ENCODE measurements around the gene RNU5D-1. TPM values are rescaled to one million over a fixed set of nuclear protein-coding genes. Genes with fewer than 3 reads are reported as not detected.

Gene RNU5D-1
- total and polyA plus RNA-seq, 10 donors: not detected

- Histone ChIP-seq H3K27ac (peak overlapping the region in 3 of 8 donors; percentile 96 to 98 (median 98)), H3K27me3 (replicated peaks in 1 of 7) (no peaks in the 10 kb centered on the region), H3K36me3 (peaks cover 0 to 61% (median 54%) of the 10 kb centered on the region in 6 donors), H3K9me3 (no peaks in the 10 kb centered on the region), H3K4me1 (peaks cover 15 to 56% (median 38%) of the 10 kb centered on the region in 6 donors), H3K4me3 (peak overlapping the region in 2 of 8 donors; percentile 6 to 84)
- intact Hi-C loops (cut with DNase I; ENCODE audit: low total_unique reads): no loop called here
- WGBS, 5 donors: 66 to 80% (median 74%) methylated on average over 13 of the region's 13 CpGs
- TF ChIP-seq POLR2AphosphoS5 (IDR thresholded peaks at IDR 0.05): peak in 1 of 3 donors; percentile 24
- no peak for TF ChIP-seq CTCF (IDR thresholded peaks at IDR 0.05 in 8 of 11, conservative IDR thresholded peaks at IDR 0.05 in 3 of 11)
- DNase-seq: peak; percentile 68
Observed at GRCh38 chr1:44777969-44778635, 47.1 kb upstream of the RNU5D-1 start.

DNA sequence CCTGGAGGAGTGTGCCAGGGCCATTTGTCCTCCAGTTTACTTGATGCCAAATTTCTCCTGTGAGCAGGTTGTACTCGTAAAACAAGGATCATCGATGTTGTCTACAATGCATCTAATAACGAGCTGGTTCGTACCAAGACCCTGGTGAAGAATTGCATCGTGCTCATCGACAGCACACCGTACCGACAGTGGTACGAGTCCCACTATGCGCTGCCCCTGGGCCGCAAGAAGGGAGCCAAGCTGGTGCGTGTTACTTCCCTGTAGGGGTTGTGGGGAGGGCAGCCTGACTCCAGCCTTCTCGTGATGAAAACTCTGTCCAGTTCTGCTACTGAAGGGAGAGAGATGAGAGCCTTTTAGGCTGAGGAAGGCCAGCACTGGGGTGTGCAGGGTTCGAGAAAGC is 46.6 kb upstream of the RNU5D-1 start:
- WGBS, 5 donors: 68 to 86% (median 81%) methylated on average over 7 to 14 of the region's 14 CpGs
- Histone ChIP-seq H3K27ac (peak overlapping the region in 5 of 8 donors; percentile 26 to 98 (median 96)), H3K4me3 (peak overlapping the region in 3 of 8 donors; percentile 77 to 93 (median 84)), H3K4me1 (peaks cover 15 to 52% (median 36%) of the 10 kb centered on the region in 6 donors), H3K27me3 (replicated peaks in 1 of 7) (no peaks in the 10 kb centered on the region), H3K9me3 (no peaks in the 10 kb centered on the region), H3K36me3 (peaks cover 0 to 61% (median 54%) of the 10 kb centered on the region in 6 donors)
- intact Hi-C loops (cut with DNase I; ENCODE audit: low total_unique reads): no loop called here
- peak; percentile 44 for DNase-seq
- TF ChIP-seq POLR2AphosphoS5 (IDR thresholded peaks at IDR 0.05) (peak in 1 of 3 donors; percentile 6), POLR2A (IDR thresholded peaks at IDR 0.05) (no peak)

DNA sequence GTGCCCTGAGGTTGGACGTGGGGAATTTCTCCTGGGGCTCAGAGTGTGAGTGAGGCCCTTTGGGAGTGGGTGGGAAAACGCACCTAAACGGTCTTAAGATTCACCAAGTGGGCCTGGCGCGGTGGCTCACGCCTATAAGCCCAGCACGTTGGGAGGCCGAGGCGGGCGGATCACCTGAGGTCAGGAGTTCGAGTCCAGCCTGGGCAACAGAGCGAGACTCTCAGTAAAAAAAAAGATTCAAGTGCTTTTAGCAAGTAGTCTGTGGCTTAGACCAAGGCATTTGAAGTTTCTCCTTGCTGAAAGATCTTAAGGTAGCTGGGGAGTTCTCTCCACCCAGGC is 45.7 kb upstream of the RNU5D-1 start:
- no peak for TF ChIP-seq CTCF (IDR thresholded peaks at IDR 0.05 in 8 of 11, conservative IDR thresholded peaks at IDR 0.05 in 3 of 11)
- TF ChIP-seq POLR2AphosphoS5 (IDR thresholded peaks at IDR 0.05): no peak
- TF ChIP-seq POLR2A (IDR thresholded peaks at IDR 0.05): no peak
- Histone ChIP-seq H3K36me3 (peaks cover 0 to 57% (median 51%) of the 10 kb centered on the region in 6 donors), H3K4me1 (peaks cover 15 to 52% (median 36%) of the 10 kb centered on the region in 6 donors), H3K27ac (peak overlapping the region; percentile 95 to 98 (median 98)), H3K9me3 (no peaks in the 10 kb centered on the region), H3K27me3 (replicated peaks in 1 of 7) (no peaks in the 10 kb centered on the region), H3K4me3 (peak overlapping the region; percentile 73 to 93 (median 84))
- intact Hi-C loops (cut with DNase I; ENCODE audit: low total_unique reads): no loop called here
- DNase-seq: peak; percentile 64
- WGBS, 5 donors: 29 to 54% (median 41%) methylated on average over 12 of the region's 12 CpGs

DNA sequence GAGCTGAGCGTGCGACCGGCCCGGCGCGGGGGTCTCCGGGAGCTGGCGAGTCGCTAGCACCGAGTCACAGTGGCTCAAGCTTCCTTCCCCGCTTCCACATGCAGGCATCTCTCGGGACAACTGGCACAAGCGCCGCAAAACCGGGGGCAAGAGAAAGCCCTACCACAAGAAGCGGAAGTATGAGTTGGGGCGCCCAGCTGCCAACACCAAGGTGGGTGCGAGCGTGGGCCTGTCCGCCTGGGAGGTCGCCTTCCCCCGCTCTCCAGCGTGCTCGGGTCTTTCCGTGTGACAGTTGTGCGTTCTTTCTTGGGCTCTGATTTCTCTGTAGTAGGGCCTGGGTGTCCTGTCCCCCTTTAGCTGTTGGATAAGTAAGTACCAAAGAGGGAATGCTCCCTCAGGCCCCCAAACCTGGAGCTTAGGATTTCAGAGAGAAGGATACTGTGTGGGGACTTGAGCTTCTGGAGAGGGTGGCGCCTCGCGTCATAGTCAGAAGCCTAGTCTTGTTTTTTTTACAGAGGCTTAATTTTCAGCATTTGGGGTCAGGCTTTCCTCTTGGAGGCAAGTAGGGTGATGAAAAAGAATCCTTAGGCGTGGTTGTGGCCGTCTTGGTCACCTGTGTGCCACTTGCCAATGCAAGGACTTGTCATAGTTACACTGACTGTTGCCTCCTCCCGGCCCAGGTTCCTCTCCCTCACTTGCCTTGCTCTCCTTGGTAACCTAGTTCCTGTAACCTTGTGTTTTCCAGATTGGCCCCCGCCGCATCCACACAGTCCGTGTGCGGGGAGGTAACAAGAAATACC is 45.2 kb upstream of the RNU5D-1 start:
- no peak for TF ChIP-seq CTCF (IDR thresholded peaks at IDR 0.05 in 8 of 11, conservative IDR thresholded peaks at IDR 0.05 in 3 of 11)
- no peak for TF ChIP-seq POLR2AphosphoS5 (IDR thresholded peaks at IDR 0.05)
- no peak for TF ChIP-seq POLR2A (IDR thresholded peaks at IDR 0.05)
- H3K27ac ChIP-seq: peak overlapping the region; percentile 95 to 98 (median 98)
- peaks cover 15 to 52% (median 36%) of the 10 kb centered on the region in 6 donors for H3K4me1 ChIP-seq
- H3K27me3 ChIP-seq (replicated peaks in 1 of 7): no peaks in the 10 kb centered on the region
- no peaks in the 10 kb centered on the region for H3K9me3 ChIP-seq
- H3K4me3 ChIP-seq: peak overlapping the region; percentile 73 to 93 (median 84)
- 3 to 6% (median 5%) methylated on average over 29 to 36 of the region's 36 CpGs for WGBS, 5 donors
- DNase-seq: peak; percentile 88
- H3K36me3 ChIP-seq: peaks cover 0 to 51% (median 47%) of the 10 kb centered on the region in 6 donors
- intact Hi-C loops (cut with DNase I; ENCODE audit: low total_unique reads): no loop called here

Data from spleen (tissue), 11 donors.